A673 (cell line): ENCODE measurements around the gene ESR2.
"Not testable (repeated sequence)": the region's sequence is repeated elsewhere in the genome, so short reads cannot be mapped to it uniquely, and the experiment has no call there.

Source experiments
- EZH2 ChIP-seq: fragments of 200-600 bp; sonication (generic); IDR thresholded peaks from 2 replicates; pipeline ENCODE4 v1.6.1; 2017; ENCODE audit warnings: borderline replicate concordance, low read depth, mild to moderate bottlenecking, mixed read lengths, antibody characterized with exemption, low read length; ENCODE audit not compliant: poor library complexity, severe bottlenecking
- TF ChIP-seq, protein P1 (sequence below): fragments of 300-800, 200-600 bp; sonication (generic); conservative IDR thresholded peaks from 2 replicates; pipeline ENCODE4 v1.5.1; 2017; ENCODE audit warnings: low read depth, mild to moderate bottlenecking, antibody characterized with exemption, low read length, moderate library complexity, mixed read lengths

DNA sequence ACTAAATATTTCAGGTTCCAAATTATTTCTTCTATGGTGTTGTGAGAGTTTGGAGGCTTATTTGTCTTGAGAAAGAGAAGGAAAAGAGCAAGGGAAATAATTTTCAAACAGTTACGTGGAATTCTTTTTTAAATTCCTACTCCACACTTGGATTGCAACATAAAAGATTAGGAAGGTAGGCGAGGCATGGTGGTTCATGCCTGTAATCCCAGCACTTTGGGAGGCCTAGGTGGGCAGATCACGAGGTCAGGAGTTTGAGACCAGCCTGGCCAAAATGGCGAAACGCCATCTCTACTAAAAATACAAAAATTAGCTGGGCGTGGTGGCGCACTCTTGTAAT is 175.8 kb downstream of the ESR2 start:
- not testable (repeated sequence) for TF ChIP-seq EZH2
- TF ChIP-seq, protein P1, sequence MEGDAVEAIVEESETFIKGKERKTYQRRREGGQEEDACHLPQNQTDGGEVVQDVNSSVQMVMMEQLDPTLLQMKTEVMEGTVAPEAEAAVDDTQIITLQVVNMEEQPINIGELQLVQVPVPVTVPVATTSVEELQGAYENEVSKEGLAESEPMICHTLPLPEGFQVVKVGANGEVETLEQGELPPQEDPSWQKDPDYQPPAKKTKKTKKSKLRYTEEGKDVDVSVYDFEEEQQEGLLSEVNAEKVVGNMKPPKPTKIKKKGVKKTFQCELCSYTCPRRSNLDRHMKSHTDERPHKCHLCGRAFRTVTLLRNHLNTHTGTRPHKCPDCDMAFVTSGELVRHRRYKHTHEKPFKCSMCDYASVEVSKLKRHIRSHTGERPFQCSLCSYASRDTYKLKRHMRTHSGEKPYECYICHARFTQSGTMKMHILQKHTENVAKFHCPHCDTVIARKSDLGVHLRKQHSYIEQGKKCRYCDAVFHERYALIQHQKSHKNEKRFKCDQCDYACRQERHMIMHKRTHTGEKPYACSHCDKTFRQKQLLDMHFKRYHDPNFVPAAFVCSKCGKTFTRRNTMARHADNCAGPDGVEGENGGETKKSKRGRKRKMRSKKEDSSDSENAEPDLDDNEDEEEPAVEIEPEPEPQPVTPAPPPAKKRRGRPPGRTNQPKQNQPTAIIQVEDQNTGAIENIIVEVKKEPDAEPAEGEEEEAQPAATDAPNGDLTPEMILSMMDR: not testable (repeated sequence)
